Upper lobe of left lung (tissue), 6 donors: Measurements from ENCODE around the gene SNAP25. TPM values are rescaled to one million over a fixed set of nuclear protein-coding genes. Genes with fewer than 3 reads are reported as not detected.

Experiments used
- ATAC-seq, 2 donors: fragments of 200-7000 bp; cut with Tn5 transposase; one replicate each; pipeline ENCODE4 v1.9.1; 2022; ENCODE audit warnings: mild to moderate bottlenecking in 2 of 2, moderate library complexity in 2 of 2; ENCODE audit not compliant: low FRiP score in 2 of 2
- DNase-seq, 2 donors: peaks; one replicate each; pipeline ENCODE4 v3.0.0-alpha.2; 2019 to 2020
- H3K27ac ChIP-seq, 4 donors: fragments of 200-600 bp; sonication (generic); one replicate each; pipeline ENCODE4 v1.5.1; 2016 to 2019
- H3K27me3 ChIP-seq, 4 donors: fragments of 200-600 bp; sonication (generic); one replicate each; pipeline ENCODE4 v1.5.1; 2017 to 2019
- H3K36me3 ChIP-seq, 4 donors: fragments of 200-600 bp; sonication (generic); one replicate each; pipeline ENCODE4 v1.5.1; 2016 to 2019
- H3K4me1 ChIP-seq, 4 donors: fragments of 200-600 bp; sonication (generic); one replicate each; pipeline ENCODE4 v1.5.1; 2018 to 2019
- H3K4me3 ChIP-seq, 4 donors: fragments of 200-600 bp; sonication (generic); one replicate each; pipeline ENCODE4 v1.5.1; 2017 to 2019; ENCODE audit warnings: mild to moderate bottlenecking in 2 of 4, moderate library complexity in 1 of 4
- H3K9me3 ChIP-seq, 4 donors: fragments of 200-600 bp; sonication (generic); one replicate each; pipeline ENCODE4 v1.5.1; 2018 to 2019
- EP300 ChIP-seq, 4 donors: sonication (generic); formaldehyde crosslinking; IDR thresholded peaks; one replicate each; pipeline ENCODE4 v1.5.1; 2017; ENCODE audit warnings: antibody characterized with exemption in 4 of 4, control low read depth in 2 of 4
- POLR2A ChIP-seq, 4 donors: fragments of 450-650 bp; IDR thresholded peaks; one replicate each; pipeline ENCODE4 v1.5.1; 2016 to 2017; ENCODE audit warnings: antibody characterized with exemption in 4 of 4, mild to moderate bottlenecking in 2 of 4
- POLR2AphosphoS5 ChIP-seq, 2 donors: sonication (generic); formaldehyde crosslinking; IDR thresholded peaks; one replicate each; pipeline ENCODE4 v1.5.1; 2017; ENCODE audit warnings: antibody characterized with exemption in 2 of 2
- WGBS, 2 donors: methylation state at CpG; one replicate each; pipeline ENCODE4 v1.1.5; 2017 to 2018; 5-methylcytosine and 5-hydroxymethylcytosine counted together
- total RNA-seq, 6 donors: library from RNA; depleted of rRNA in 4 of 6; stranded (reverse); fragments of >200 nt in 4 of 6; gene quantifications; one replicate each; pipeline versions ENCODE4 v1.1.0 to v1.2.1, GENCODE V29; 2016 to 2021
- TF ChIP-seq, protein P1 (sequence below), 6 experiments: fragments of 450-650 bp in 4 of 6; fragments of 200-600 bp in 2 of 6; sonication (generic) in 2 of 6; IDR thresholded peaks; one replicate each; pipeline ENCODE4 v1.5.1; 2016 to 2019; ENCODE audit warnings: antibody characterized with exemption in 6 of 6
- donor health status: DM: no; HTN: no; CAD: no; lungs with moderate emphysema.
- donor health status: DM: no; HTN: yes; CAD: no; lungs with severe emphysema.

The SNAP25 gene
- total RNA-seq, 6 donors from 2014 or later = 0.79 to 2.2 (median 1.8) TPM; not detected in 3

DNA sequence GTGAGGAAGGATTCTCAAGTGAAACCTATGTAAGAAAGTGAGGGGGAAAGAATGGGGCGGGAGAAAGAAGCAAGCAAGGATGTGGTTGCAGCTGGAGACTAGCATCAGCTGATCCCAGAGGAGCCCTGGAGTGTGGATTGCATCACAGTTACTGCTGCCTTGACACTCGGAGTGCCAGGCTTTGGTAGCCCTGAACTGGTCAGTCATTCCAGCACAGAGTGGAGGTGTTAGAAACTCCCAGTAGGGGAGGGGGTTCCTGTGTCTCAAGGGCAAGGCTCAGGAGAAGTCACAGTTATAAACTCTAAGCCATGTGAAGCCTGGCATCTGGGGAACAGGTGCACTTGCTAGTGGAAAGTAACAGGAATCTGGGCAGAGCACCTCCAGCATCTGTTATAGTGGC, 23.5 kb downstream of the SNAP25 start:
- no peaks in the 10 kb centered on the region for H3K36me3 ChIP-seq
- DNase-seq (no peak), ATAC-seq (peak in 1 of 2 donors; percentile 5)
- no peak overlapping the region for H3K4me3 ChIP-seq
- no peak overlapping the region for H3K27ac ChIP-seq
- no peak for TF ChIP-seq POLR2AphosphoS5 (IDR thresholded peaks at IDR 0.05)
- no peak for TF ChIP-seq POLR2A (IDR thresholded peaks at IDR 0.05)
- TF ChIP-seq EP300 (IDR thresholded peaks at IDR 0.05) = no peak
- TF ChIP-seq, protein P1, sequence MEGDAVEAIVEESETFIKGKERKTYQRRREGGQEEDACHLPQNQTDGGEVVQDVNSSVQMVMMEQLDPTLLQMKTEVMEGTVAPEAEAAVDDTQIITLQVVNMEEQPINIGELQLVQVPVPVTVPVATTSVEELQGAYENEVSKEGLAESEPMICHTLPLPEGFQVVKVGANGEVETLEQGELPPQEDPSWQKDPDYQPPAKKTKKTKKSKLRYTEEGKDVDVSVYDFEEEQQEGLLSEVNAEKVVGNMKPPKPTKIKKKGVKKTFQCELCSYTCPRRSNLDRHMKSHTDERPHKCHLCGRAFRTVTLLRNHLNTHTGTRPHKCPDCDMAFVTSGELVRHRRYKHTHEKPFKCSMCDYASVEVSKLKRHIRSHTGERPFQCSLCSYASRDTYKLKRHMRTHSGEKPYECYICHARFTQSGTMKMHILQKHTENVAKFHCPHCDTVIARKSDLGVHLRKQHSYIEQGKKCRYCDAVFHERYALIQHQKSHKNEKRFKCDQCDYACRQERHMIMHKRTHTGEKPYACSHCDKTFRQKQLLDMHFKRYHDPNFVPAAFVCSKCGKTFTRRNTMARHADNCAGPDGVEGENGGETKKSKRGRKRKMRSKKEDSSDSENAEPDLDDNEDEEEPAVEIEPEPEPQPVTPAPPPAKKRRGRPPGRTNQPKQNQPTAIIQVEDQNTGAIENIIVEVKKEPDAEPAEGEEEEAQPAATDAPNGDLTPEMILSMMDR (IDR thresholded peaks at IDR 0.05) = no peak
- H3K27me3 ChIP-seq = no peaks in the 10 kb centered on the region
- no peaks in the 10 kb centered on the region for H3K4me1 ChIP-seq
- H3K9me3 ChIP-seq = no peaks in the 10 kb centered on the region
- 69 to 73% methylated on average over 2 of the region's 2 CpGs for WGBS, 2 donors

- ATAC-seq (no peak), DNase-seq (no peak)
- no peak for TF ChIP-seq POLR2AphosphoS5 (IDR thresholded peaks at IDR 0.05)
- TF ChIP-seq EP300 (IDR thresholded peaks at IDR 0.05) = no peak
- TF ChIP-seq, protein P1 (IDR thresholded peaks at IDR 0.05) = no peak
- no peak for TF ChIP-seq POLR2A (IDR thresholded peaks at IDR 0.05)
- Histone ChIP-seq H3K27ac (no peak overlapping the region), H3K27me3 (no peaks in the 10 kb centered on the region), H3K36me3 (no peaks in the 10 kb centered on the region), H3K9me3 (no peaks in the 10 kb centered on the region), H3K4me1 (no peaks in the 10 kb centered on the region), H3K4me3 (no peak overlapping the region)
- WGBS, 2 donors = 91 to 94% methylated on average over 3 of the region's 3 CpGs
Measured at GRCh38 chr20:10247440-10247839, 28.8 kb downstream of the SNAP25 start.

GRCh38 chr20:10249048-10249770, 30.6 kb downstream of the SNAP25 start:
- H3K4me3 ChIP-seq = no peak overlapping the region
- no peaks in the 10 kb centered on the region for H3K4me1 ChIP-seq
- no peak for TF ChIP-seq POLR2AphosphoS5 (IDR thresholded peaks at IDR 0.05)
- TF ChIP-seq EP300 (IDR thresholded peaks at IDR 0.05) = no peak
- H3K27ac ChIP-seq = no peak overlapping the region
- WGBS, 2 donors = 64 to 69% methylated on average over 6 of the region's 6 CpGs
- no peak for ATAC-seq
- no peak for DNase-seq
- H3K27me3 ChIP-seq = no peaks in the 10 kb centered on the region
- no peaks in the 10 kb centered on the region for H3K36me3 ChIP-seq
- H3K9me3 ChIP-seq = no peaks in the 10 kb centered on the region

DNA sequence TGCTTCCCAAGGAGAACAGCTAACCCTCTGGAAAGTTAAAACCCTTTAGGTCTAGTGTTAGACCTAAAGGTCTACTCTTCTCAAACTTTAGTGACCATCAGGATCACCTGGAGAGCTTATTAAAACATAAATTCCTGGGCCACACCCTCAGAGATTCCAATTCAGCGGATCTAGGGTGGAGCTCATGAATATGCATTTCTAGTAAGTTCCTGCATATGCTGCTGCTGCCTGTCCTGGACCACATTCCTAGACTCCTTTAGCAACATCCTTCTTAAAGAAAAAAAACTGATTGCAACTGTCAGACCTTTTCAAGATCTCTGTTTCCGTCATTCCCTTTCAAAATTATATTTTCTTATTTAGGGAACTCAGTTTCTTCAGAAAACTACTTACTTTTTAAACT, 31.2 kb downstream of the SNAP25 start:
- ATAC-seq = no peak
- no peak for DNase-seq
- WGBS, 2 donors = 70 to 74% methylated on average over 2 of the region's 2 CpGs

DNA sequence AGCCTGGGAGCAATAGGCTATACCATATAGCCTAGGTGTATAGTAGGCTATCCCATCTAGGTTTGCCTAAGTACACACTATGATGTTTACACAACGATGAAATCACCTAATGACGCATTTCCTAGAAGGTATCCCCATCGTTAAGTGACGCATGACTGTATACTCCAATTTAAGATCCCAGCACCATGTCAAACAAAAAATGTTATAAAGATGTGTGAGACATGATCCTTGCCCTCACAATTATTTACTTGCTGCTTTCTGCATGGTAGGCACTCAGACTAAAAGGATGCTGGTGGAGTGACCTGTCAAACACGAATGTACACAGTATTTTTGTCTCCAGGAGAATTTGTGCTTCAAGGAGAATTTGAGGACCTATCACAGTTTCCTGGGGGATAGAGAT, 32.3 kb downstream of the SNAP25 start:
- H3K4me3 ChIP-seq = no peak overlapping the region
- no peak overlapping the region for H3K27ac ChIP-seq
- no peaks in the 10 kb centered on the region for H3K27me3 ChIP-seq
- DNase-seq = no peak
- TF ChIP-seq EP300 (IDR thresholded peaks at IDR 0.05) = no peak
- TF ChIP-seq POLR2A (IDR thresholded peaks at IDR 0.05) = no peak
- TF ChIP-seq POLR2AphosphoS5 (IDR thresholded peaks at IDR 0.05) = no peak
- TF ChIP-seq, protein P1 (IDR thresholded peaks at IDR 0.05) = no peak
- ATAC-seq = no peak
- H3K36me3 ChIP-seq = no peaks in the 10 kb centered on the region
- no peaks in the 10 kb centered on the region for H3K9me3 ChIP-seq
- 74 to 78% methylated on average over 5 of the region's 5 CpGs for WGBS, 2 donors
- no peaks in the 10 kb centered on the region for H3K4me1 ChIP-seq

More for the DNA sequence above, 31.2 kb downstream of the SNAP25 start:
- Histone ChIP-seq H3K9me3 (no peaks in the 10 kb centered on the region), H3K36me3 (no peaks in the 10 kb centered on the region), H3K27ac (no peak overlapping the region), H3K4me3 (no peak overlapping the region), H3K27me3 (no peaks in the 10 kb centered on the region), H3K4me1 (no peaks in the 10 kb centered on the region)
- TF ChIP-seq EP300 (IDR thresholded peaks at IDR 0.05) (no peak), POLR2AphosphoS5 (IDR thresholded peaks at IDR 0.05) (no peak), POLR2A (IDR thresholded peaks at IDR 0.05) (no peak)
- TF ChIP-seq, protein P1 (IDR thresholded peaks at IDR 0.05) = no peak
